Activated CD4-positive, alpha-beta memory T cell treated with anti-CD3 and anti-CD28 coated beads for 36 hours (primary cell): ENCODE measurements around the gene MTURN. TPM values are rescaled to one million over a fixed set of nuclear protein-coding genes. Genes with fewer than 3 reads are reported as not detected.

Source experiments
- CTCF ChIA-PET: fragments of 350-600 bp; sonication (Branson Sonifier 250); formaldehyde crosslinking; loops from one replicate; lab custom pipeline; 2021; ENCODE audit warnings: antibody characterized with exemption, inconsistent platforms; lab: Charles Lee
- POLR2A ChIA-PET: fragments of 350-600 bp; sonication (Branson Sonifier 250); formaldehyde crosslinking; loops from one replicate; lab custom pipeline; 2021; ENCODE audit warnings: antibody characterized with exemption; lab: Charles Lee
- DNase-seq: peaks from one replicate; pipeline ENCODE4 v3.0.0-alpha.2; 2020
- H3K27ac Mint-ChIP-seq: one replicate; pipeline ENCODE4 v1.8.0; 2021; ENCODE audit warnings: mixed read lengths
- H3K27me3 Mint-ChIP-seq: one replicate; pipeline ENCODE4 v1.8.0; 2021; ENCODE audit warnings: mixed read lengths
- H3K36me3 Mint-ChIP-seq: one replicate; pipeline ENCODE4 v1.8.0; 2021; ENCODE audit warnings: mixed read lengths
- H3K4me1 Mint-ChIP-seq: one replicate; pipeline ENCODE4 v1.8.0; 2021; ENCODE audit warnings: low read depth, mixed read lengths
- H3K4me3 Mint-ChIP-seq: one replicate; pipeline ENCODE4 v1.8.0; 2021; ENCODE audit warnings: mild to moderate bottlenecking, mixed read lengths
- H3K9me3 Mint-ChIP-seq: one replicate; pipeline ENCODE4 v1.8.0; 2021; ENCODE audit warnings: mixed read lengths
- intact Hi-C: fragments of 100-400 bp; cut with micrococcal nuclease; formaldehyde crosslinking; loops from one replicate; pipeline ENCODE4 v1.15.1; 2023
- total RNA-seq, 2 experiments: library from RNA; stranded (reverse); gene quantifications; one replicate each; pipeline ENCODE4 v1.2.3, GENCODE V29; 2021

Gene MTURN
- total RNA-seq, 2 experiments from 2014 or later: 3.1 to 3.7 TPM

- CTCF ChIA-PET: interaction anchor here (1.2 kb wide), 1 partner anchor 398 kb away, joined by 3 read pairs; no protein-coding TSS in a partner anchor
- Mint-ChIP-seq H3K4me3 (no peak overlapping the region), H3K27me3 (no peaks in the 10 kb centered on the region), H3K36me3 (no peaks in the 10 kb centered on the region), H3K27ac (no peak overlapping the region), H3K9me3 (no peaks in the 10 kb centered on the region), H3K4me1 (peaks cover 16% of the 10 kb centered on the region)
- POLR2A ChIA-PET: no interaction called here
- DNase-seq: no peak
- intact Hi-C loops: no loop called here
Measured at GRCh38 chr7:30166155-30166840, 31.5 kb downstream of the MTURN start.

- peaks cover 16% of the 10 kb centered on the region for H3K4me1 Mint-ChIP-seq
- intact Hi-C loops: no loop called here
Measured at GRCh38 chr7:30166841-30167235, 32.1 kb downstream of the MTURN start.

DNA sequence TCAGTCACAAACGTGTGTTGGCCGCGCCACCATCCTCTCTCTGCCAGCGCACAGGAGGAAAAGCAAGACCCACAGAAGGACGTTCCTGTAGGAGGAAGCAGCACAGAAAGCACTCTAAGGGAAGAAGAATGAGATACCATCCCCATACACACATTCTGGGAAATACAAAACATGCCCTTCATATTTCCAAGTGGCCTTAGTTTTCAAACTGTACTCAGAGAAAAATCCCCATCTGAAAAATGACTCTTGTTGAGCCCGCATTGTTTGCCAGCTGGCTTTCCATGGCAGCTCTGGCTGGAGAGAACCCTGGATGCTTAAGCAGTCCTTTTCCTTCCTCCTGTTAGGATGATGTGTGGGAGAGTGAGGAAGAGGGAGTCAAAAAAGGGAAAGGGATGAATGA lies 33.1 kb downstream of the MTURN start:
- no peaks in the 10 kb centered on the region for H3K36me3 Mint-ChIP-seq
- H3K27ac Mint-ChIP-seq: no peak overlapping the region
- no peak for DNase-seq
- H3K4me1 Mint-ChIP-seq: peaks cover 8% of the 10 kb centered on the region
- ChIA-PET POLR2A (no interaction called here), CTCF (no interaction called here)
- H3K9me3 Mint-ChIP-seq: no peaks in the 10 kb centered on the region
- H3K27me3 Mint-ChIP-seq: no peaks in the 10 kb centered on the region
- H3K4me3 Mint-ChIP-seq: no peak overlapping the region
- intact Hi-C loops: no loop called here

More at GRCh38 chr7:30166841-30167235, 32.1 kb downstream of the MTURN start:
- Mint-ChIP-seq H3K27ac (no peak overlapping the region), H3K4me3 (no peak overlapping the region), H3K36me3 (no peaks in the 10 kb centered on the region), H3K9me3 (no peaks in the 10 kb centered on the region), H3K27me3 (no peaks in the 10 kb centered on the region)
- DNase-seq: no peak
- ChIA-PET POLR2A (no interaction called here), CTCF (interaction anchor here (1.2 kb wide), 1 partner anchor 397 kb away, joined by 3 read pairs; no protein-coding TSS in a partner anchor)

DNA sequence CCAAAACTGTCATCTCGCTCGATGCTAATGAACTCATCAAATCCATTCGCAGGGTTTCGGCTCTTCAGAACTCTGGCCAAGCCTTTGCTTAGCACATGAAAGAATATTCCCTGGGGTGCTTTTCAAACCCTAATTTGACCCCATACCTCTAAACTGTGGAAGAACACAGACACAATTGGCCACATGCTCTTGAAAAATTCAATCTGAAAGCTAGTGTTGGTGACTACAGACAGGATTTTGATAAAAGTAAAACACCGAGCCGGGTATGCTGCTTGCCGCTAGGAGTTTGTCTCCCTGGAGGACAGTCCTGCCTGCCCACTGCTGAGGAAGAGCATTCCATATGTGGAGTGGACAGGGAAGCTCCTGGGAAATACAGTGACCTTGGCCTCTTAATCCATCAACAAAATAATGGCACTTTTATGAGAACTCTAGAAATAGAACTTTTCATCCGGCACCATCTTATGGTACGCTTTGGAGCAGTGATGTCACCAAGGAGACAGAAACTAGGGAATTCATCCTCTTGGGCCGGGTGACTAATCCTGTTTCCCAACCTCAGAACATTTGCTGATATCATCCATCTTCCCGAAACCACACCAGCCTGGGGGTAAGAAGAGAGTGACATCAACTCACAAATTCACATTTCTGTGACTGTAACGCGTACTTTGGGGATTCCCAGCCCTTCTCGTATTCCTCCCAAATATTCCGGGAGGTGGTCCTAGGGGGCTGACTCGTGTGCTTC lies 34.2 kb downstream of the MTURN start:
- Mint-ChIP-seq H3K4me1 (peaks cover 1% of the 10 kb centered on the region), H3K27me3 (no peaks in the 10 kb centered on the region), H3K27ac (no peak overlapping the region), H3K4me3 (no peak overlapping the region), H3K36me3 (no peaks in the 10 kb centered on the region), H3K9me3 (no peaks in the 10 kb centered on the region)
- DNase-seq: no peak
- POLR2A ChIA-PET: no interaction called here
- intact Hi-C loops: no loop called here
- CTCF ChIA-PET: no interaction called here

- CTCF ChIA-PET: no interaction called here
- POLR2A ChIA-PET: no interaction called here
- DNase-seq: no peak
- H3K27me3 Mint-ChIP-seq: no peaks in the 10 kb centered on the region
- no peaks in the 10 kb centered on the region for H3K36me3 Mint-ChIP-seq
- intact Hi-C loops: no loop called here
- no peak overlapping the region for H3K4me3 Mint-ChIP-seq
- H3K9me3 Mint-ChIP-seq: no peaks in the 10 kb centered on the region
- no peaks in the 10 kb centered on the region for H3K4me1 Mint-ChIP-seq
- no peak overlapping the region for H3K27ac Mint-ChIP-seq
Measured at GRCh38 chr7:30169579-30169978, 34.8 kb downstream of the MTURN start.

DNA sequence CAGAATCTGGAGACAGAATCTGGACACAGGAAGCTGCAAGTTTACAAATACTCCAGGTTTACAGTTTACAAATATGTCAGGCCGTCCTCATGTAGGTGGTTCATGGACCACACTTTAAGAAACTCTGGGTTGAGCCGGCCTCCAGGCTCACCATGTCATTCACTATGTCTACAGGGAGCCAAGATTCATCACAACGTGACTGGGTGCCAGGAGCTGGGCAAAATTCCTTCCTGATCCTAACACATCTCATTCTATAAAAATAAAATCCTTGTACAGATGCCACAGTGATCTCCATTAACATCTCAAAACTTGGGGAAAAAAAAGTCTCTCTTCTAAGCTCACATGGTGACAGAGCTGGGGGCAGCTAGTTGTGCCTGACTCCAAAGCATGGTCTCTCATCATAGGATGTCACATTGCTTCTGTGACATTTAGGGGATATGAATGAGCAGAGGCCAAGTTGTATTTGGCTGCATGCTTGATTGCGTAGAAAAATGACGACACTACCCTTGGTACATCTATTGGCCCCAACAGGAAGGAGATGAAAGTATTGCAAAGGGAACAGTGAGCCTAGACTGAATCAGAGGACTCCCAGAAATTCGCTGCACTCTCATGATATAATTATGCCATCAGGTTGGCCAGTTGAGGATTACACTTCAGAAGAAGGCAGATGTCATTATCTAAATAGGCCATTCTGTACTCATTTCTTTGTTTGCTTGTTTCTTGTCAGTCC lies 35.9 kb downstream of the MTURN start:
- Mint-ChIP-seq H3K36me3 (no peaks in the 10 kb centered on the region), H3K4me1 (no peaks in the 10 kb centered on the region), H3K4me3 (no peak overlapping the region), H3K27me3 (no peaks in the 10 kb centered on the region), H3K9me3 (no peaks in the 10 kb centered on the region), H3K27ac (no peak overlapping the region)
- intact Hi-C loops: no loop called here
- ChIA-PET CTCF (no interaction called here), POLR2A (no interaction called here)
- DNase-seq: no peak

GRCh38 chr7:30171766-30172447 lies 37.1 kb downstream of the MTURN start:
- no peak overlapping the region for H3K27ac Mint-ChIP-seq
- DNase-seq: no peak
- CTCF ChIA-PET: no interaction called here

DNA sequence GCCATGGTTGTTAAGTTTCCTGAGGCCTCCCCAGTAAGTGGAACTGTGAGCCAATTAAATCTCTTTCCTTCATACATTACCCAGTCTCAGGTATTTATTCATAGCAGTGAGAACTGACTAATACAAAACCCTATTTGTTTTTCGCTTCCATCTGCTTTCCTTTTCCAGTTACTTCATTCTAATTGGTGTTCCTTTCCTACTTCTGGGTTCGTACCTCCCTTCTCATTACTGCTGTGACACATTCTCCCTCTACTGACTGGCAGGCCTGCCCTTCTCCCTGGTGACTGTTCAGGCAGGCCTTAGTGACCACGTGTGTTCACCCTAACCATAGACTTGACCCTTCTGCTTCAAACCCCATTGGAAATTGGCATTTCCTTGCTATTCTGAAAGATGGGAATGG lies 37.7 kb downstream of the MTURN start:
- Mint-ChIP-seq H3K27ac (no peak overlapping the region), H3K27me3 (no peaks in the 10 kb centered on the region), H3K4me1 (no peaks in the 10 kb centered on the region), H3K36me3 (no peaks in the 10 kb centered on the region), H3K9me3 (no peaks in the 10 kb centered on the region), H3K4me3 (no peak overlapping the region)
- ChIA-PET CTCF (no interaction called here), POLR2A (no interaction called here)
- no peak for DNase-seq
- intact Hi-C loops: no loop called here

More at GRCh38 chr7:30171766-30172447, 37.1 kb downstream of the MTURN start:
- Mint-ChIP-seq H3K4me3 (no peak overlapping the region), H3K36me3 (no peaks in the 10 kb centered on the region), H3K27me3 (no peaks in the 10 kb centered on the region), H3K4me1 (no peaks in the 10 kb centered on the region), H3K9me3 (no peaks in the 10 kb centered on the region)
- POLR2A ChIA-PET: no interaction called here
- intact Hi-C loops: no loop called here

- Mint-ChIP-seq H3K27me3 (no peaks in the 10 kb centered on the region), H3K4me1 (no peaks in the 10 kb centered on the region), H3K4me3 (no peak overlapping the region), H3K27ac (no peak overlapping the region), H3K9me3 (no peaks in the 10 kb centered on the region), H3K36me3 (no peaks in the 10 kb centered on the region)
- intact Hi-C loops: no loop called here
- DNase-seq: no peak
- POLR2A ChIA-PET: no interaction called here
- CTCF ChIA-PET: no interaction called here
Measured at GRCh38 chr7:30173058-30173897, 38.5 kb downstream of the MTURN start.

DNA sequence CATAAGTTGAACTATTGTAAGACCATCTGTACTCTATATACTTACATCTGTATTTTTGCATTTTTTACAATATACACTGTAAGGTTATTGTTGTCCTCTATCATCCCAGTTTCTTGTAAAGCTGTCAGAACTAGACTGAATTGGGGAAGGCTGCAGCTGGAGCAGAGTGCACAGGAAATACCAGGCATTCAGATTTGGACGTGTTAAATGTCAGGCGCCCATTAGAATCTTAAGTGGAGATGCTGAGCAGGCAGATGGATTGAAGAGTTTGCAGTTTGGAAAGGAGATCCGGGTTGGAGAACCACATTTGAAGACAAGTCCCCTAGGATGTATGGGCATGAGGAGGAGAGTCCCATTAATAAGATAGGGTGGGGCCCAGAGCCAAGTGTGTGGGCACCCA lies 40.4 kb downstream of the MTURN start:
- Mint-ChIP-seq H3K27ac (no peak overlapping the region), H3K4me1 (peaks cover 4% of the 10 kb centered on the region), H3K4me3 (no peak overlapping the region), H3K36me3 (no peaks in the 10 kb centered on the region), H3K27me3 (no peaks in the 10 kb centered on the region), H3K9me3 (no peaks in the 10 kb centered on the region)
- POLR2A ChIA-PET: no interaction called here
- CTCF ChIA-PET: no interaction called here
- intact Hi-C loops: no loop called here
- DNase-seq: no peak

GRCh38 chr7:30175636-30176147 lies 40.9 kb downstream of the MTURN start:
- POLR2A ChIA-PET: no interaction called here
- Mint-ChIP-seq H3K4me1 (peaks cover 4% of the 10 kb centered on the region), H3K36me3 (no peaks in the 10 kb centered on the region), H3K9me3 (no peaks in the 10 kb centered on the region), H3K27ac (no peak overlapping the region), H3K4me3 (no peak overlapping the region), H3K27me3 (no peaks in the 10 kb centered on the region)
- no peak for DNase-seq
- CTCF ChIA-PET: interaction anchor here (1.0 kb wide), 1 partner anchor 12 kb away, joined by 3 read pairs; no protein-coding TSS in a partner anchor
- intact Hi-C loops: no loop called here
